IPS-15b (cell line): Measurements from ENCODE around the gene EIF3D.
"Not testable (repeated sequence)": the region's sequence is repeated elsewhere in the genome, so short reads cannot be mapped to it uniquely, and the experiment has no call there.

ENCODE experiments used
- H3K27me3 ChIP-seq: one replicate; pipeline ENCODE4 v1.6.1; 2013; ENCODE audit warnings: low read length; ENCODE audit not compliant: control insufficient read depth, insufficient read depth
- H3K36me3 ChIP-seq: one replicate; pipeline ENCODE4 v1.6.1; 2013; ENCODE audit warnings: low read length; ENCODE audit not compliant: control insufficient read depth, insufficient read depth
- H3K4me1 ChIP-seq: one replicate; pipeline ENCODE4 v1.6.1; 2013; ENCODE audit warnings: mild to moderate bottlenecking, low read length; ENCODE audit not compliant: control insufficient read depth, insufficient read depth
- H3K4me3 ChIP-seq: one replicate; pipeline ENCODE4 v1.5.1; 2013; ENCODE audit warnings: low read depth, low read length
- H3K9ac ChIP-seq: one replicate; pipeline ENCODE4 v1.6.1; 2013; ENCODE audit warnings: low read depth, mild to moderate bottlenecking, low read length
- H3K9me3 ChIP-seq: one replicate; pipeline ENCODE4 v1.6.1; 2013; ENCODE audit warnings: mild to moderate bottlenecking, low read length; ENCODE audit not compliant: control insufficient read depth, insufficient read depth

Gene EIF3D

DNA sequence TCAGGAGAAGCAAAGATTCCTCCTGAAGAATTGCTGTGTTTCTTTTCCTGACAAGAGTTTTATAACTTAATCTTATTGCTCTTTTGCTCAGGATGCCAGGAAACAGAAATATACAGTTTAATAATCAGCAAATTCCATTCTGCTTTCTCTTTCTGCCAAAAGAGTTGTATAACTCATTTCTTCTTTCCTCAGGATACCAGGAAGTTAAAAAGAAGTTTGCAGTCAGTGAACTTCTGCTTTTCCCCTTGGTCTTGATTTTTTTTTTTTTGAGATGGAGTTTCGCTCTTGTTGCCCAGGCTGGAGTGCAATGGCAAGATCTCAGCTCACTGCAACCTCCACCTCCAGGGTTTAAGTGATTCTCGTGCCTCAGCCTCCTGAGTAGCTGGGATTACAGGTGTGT lies 9.1 kb downstream of the EIF3D start:
- H3K4me1 ChIP-seq, H3K9me3 ChIP-seq, H3K27me3 ChIP-seq, H3K9ac ChIP-seq, H3K4me3 ChIP-seq: not testable (repeated sequence)
- peaks cover 81% of the 10 kb centered on the region for H3K36me3 ChIP-seq

DNA sequence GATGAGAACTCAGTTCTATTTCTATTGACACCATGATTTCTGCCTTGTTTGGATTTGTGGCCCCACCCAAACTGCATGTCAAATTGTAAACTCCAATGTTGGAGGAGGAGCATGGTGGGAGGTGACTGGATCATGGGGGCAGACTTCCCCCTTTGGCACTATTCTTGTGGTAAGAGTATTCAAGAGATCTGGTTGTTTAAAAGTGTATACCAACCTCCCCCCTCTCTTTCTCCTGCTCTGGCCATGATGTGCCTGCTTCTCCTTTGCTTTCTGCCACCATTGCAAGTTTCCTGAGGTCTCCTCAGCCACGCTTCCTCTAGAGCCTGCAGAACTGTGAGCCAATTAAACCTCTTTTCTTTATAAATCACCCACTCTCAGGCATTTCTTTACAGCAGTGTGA lies 14.2 kb downstream of the EIF3D start:
- Histone ChIP-seq H3K27me3 (no peaks in the 10 kb centered on the region), H3K4me3 (no peak overlapping the region), H3K4me1 (no peaks in the 10 kb centered on the region), H3K36me3 (peaks cover 79% of the 10 kb centered on the region), H3K9me3 (no peaks in the 10 kb centered on the region), H3K9ac (no peak overlapping the region)

DNA sequence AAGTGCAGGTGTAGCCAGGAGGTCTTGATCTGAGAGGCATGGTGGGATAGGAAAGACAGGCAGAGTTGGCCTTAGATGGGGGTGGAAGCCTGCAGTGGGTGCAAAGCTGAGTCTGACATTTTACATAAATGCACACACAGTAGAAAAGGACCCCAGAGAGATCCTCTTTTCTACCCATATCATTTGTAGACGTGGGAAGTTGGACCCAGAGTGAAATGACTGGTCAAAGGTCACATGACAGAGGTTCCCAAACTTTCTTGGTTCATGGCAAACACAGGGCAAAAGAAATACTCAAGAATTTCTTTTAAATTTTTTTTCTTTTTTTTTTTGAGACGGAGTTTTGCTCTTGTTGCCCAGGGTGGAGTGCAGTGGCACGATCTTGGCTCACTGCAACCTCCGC lies 16.0 kb downstream of the EIF3D start:
- H3K4me3 ChIP-seq, result no peak overlapping the region
- peaks cover 62% of the 10 kb centered on the region for H3K36me3 ChIP-seq
- no peaks in the 10 kb centered on the region for H3K27me3 ChIP-seq
- H3K4me1 ChIP-seq, result no peaks in the 10 kb centered on the region
- H3K9ac ChIP-seq, result no peak overlapping the region
- no peaks in the 10 kb centered on the region for H3K9me3 ChIP-seq

DNA sequence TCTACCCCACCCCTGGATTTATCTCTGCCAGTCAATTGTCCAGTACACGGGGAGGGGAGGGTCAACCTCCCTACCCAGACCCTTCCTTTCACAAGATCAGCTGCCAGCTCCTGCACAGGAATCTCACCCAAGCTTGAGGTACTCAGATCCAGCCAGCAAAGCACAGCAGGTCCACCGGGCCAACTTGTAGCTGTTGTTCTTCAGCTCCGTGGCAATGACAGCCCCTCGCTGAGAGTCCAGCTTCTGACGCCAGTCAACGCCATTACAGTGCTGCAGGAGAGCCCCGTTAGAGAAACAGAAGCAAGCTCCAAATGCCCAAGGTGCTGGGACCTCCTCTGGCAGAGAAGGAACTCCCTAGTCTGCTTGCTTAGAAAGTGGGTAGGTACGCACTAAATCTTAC lies 16.6 kb downstream of the EIF3D start:
- H3K9me3 ChIP-seq, result no peaks in the 10 kb centered on the region
- H3K9ac ChIP-seq, result no peak overlapping the region
- no peaks in the 10 kb centered on the region for H3K4me1 ChIP-seq
- H3K27me3 ChIP-seq, result peaks cover 3% of the 10 kb centered on the region
- no peak overlapping the region for H3K4me3 ChIP-seq
- H3K36me3 ChIP-seq, result peaks cover 56% of the 10 kb centered on the region

DNA sequence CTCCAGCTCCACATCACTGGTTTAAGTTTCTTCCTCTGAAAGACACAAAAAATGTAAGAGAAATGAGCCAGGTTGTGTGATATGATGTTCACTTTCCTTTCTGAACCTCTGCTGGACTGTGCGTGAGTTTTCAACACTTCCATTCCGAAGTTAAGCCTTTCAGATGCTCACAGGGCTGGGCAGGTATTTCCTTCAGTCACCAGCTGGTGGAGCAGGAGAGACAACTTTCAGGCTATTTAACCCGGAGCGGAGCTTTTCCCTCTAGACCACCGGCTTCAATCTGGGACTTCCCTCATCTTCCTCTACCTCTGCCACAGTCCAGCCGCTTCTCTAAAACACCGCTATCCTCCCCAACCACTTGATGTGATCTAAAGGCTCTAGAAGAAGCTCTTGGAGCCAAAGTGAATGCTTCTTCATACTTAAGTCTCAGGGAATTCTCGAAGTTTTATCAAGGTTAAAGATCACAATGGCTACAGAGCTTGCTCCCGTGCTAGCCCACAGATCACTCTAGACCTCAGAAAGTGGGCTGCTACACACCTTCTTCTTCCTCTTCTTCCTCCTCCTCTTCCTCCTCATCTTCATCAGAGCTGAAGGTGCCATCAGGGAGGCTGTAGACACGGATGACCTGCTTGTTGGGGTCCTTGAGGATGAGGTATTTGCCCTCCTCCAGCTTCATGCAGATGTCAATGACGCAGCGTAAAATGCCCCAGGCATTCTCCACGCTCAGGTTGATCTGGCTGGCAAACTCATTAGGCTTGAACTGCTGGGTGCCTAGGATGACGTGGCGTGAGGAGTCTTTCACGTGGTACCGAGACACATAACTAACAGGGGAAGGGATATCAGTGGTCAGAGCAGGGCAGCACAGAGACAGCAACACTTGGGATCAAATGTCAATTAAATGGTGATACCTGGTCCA lies 17.7 kb downstream of the EIF3D start:
- H3K27me3 ChIP-seq, result peaks cover 4% of the 10 kb centered on the region
- peaks cover 45% of the 10 kb centered on the region for H3K36me3 ChIP-seq
- no peak overlapping the region for H3K9ac ChIP-seq
- no peaks in the 10 kb centered on the region for H3K9me3 ChIP-seq
- no peaks in the 10 kb centered on the region for H3K4me1 ChIP-seq
- no peak overlapping the region for H3K4me3 ChIP-seq

DNA sequence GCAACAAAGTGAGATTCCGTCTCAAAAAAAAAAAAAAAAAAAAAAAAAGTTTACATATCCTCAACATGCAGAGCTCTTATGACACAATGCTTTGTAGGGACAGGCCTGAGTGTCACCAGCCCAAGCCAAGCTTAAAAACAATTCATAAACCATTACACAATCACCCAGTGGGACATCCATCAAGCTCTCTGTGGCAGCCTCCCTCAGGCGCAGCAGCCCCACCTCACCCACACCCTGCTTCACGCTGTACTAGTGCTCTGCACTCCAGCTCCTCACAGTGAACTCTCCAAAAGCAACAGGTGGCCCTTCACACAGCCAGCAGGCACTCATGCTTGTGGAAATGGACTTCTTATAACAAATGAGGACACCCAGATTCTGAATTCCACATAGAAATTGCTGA lies 18.6 kb downstream of the EIF3D start:
- H3K36me3 ChIP-seq, result peaks cover 41% of the 10 kb centered on the region
- H3K9ac ChIP-seq, result no peak overlapping the region
- H3K27me3 ChIP-seq, result peaks cover 4% of the 10 kb centered on the region
- no peaks in the 10 kb centered on the region for H3K4me1 ChIP-seq
- H3K4me3 ChIP-seq, result no peak overlapping the region
- H3K9me3 ChIP-seq, result no peaks in the 10 kb centered on the region

DNA sequence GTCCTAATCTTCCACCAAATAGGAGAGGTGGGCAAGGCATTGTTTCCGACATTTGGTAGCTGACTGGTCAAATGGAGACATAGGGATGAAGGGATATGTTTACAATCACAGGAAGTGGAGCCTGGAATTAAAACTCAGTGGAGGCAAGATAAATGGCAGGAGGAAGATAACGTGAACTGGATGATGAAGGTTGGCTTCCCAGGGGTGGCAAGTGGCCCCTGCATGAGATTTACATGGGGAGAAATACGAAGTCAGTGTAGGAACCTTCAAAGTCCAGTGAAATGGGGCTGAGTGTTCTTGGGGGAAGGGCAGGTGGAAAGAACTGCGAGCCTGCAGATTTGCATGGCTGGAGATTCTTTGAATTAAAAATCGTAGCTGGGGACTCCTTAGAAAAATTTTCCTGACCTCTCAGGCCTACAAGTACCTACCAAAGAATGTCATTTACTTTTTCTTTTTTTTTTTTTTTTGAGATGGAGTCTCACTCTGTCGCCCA lies 21.4 kb downstream of the EIF3D start:
- Histone ChIP-seq H3K27me3 (peaks cover 4% of the 10 kb centered on the region), H3K9ac (no peak overlapping the region), H3K36me3 (peaks cover 19% of the 10 kb centered on the region), H3K9me3 (no peaks in the 10 kb centered on the region), H3K4me3 (peak overlapping the region; percentile 38), H3K4me1 (no peaks in the 10 kb centered on the region)

DNA sequence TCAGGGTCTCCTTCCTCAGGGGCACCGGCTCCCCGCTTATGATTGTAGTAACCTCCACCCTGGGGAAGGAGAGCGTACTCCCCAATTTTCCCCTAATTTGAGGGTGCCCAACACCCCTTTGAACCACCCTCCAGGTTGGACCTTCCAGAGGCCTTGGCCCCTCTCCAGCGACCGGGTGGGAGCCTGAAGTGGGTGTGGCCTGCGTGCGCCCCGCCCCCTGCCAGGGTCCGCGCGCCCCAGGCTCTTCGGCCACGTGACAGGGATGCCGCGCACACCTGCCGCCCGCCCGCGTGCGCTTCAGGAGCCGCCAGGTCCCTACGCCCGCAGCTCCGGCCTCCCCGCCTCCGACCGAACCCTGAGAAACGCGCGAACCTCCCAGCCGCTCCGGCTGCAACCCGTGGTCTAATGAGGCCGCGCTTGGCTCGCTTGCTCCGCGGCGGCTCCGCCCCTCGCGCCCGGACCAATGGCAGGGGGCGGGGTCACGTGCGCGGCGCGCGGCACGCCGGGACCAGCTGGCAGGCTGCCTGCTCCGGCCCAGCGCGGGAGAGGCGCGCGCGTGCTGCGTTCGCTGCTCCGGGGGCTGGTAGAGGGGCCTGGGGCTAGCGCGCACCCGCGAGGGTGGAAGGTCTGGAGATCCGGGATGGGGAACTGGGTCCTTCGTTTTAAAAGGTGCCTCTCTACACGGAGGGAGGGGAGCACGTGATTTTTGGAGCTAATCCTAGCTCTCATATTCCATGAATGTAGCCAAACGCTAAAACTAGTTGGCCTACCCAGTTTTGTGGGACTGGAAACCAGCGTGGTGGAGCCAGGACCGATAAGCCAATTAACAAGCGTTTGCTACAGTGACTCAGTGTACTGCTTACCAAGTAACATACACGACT lies 22.1 kb downstream of the EIF3D start, which contains the start of gene FOXRED2:
TSS of gene FOXRED2 (minus strand) at position 404 of the 881 bp plus-strand sequence. CDS start 618 bp downstream, outside the sequence.
- Histone ChIP-seq H3K4me1 (no peaks in the 10 kb centered on the region), H3K9ac (no peak within 1 kb of the TSS), H3K9me3 (no peaks in the 10 kb centered on the region), H3K27me3 (peaks cover 4% of the 10 kb centered on the region), H3K4me3 (peak within 1 kb of the TSS; percentile 38), H3K36me3 (peaks cover 12% of the 10 kb centered on the region)

DNA sequence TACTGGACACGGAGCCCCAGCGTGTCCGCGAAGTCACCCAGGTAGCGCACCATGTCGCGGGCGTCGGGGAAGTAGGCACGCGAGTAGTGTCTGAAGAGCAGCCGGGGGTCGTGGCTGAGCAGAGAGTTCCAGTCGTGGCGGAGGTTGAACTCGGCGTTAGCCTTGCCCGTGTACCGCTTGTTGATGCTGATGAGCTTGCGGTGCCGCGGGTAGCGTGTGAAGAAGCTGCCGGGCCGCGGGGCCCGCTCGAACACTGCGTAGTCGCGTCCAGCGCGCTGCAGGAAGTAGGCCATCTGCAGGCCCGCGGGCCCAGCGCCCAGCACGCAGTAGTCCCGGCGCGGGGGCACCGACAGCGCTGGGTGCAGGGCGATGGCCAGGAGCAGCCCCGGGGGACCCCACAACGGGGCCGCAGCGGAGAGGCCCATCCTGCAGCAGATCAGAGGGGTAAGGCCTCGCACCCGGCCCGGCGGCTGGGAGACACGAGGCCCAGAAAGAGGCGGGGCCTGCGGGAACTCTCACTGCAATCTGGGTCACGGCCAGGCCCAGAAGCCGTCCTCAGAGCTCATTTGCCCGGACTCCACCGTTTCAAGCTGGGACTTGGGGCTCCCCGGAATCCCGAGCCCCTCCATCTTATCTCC lies 22.8 kb downstream of the EIF3D start:
- no peaks in the 10 kb centered on the region for H3K9me3 ChIP-seq
- H3K4me3 ChIP-seq, result peak overlapping the region; percentile 36
- peaks cover 4% of the 10 kb centered on the region for H3K27me3 ChIP-seq
- peaks cover 7% of the 10 kb centered on the region for H3K36me3 ChIP-seq
- no peaks in the 10 kb centered on the region for H3K4me1 ChIP-seq
- H3K9ac ChIP-seq, result no peak overlapping the region

DNA sequence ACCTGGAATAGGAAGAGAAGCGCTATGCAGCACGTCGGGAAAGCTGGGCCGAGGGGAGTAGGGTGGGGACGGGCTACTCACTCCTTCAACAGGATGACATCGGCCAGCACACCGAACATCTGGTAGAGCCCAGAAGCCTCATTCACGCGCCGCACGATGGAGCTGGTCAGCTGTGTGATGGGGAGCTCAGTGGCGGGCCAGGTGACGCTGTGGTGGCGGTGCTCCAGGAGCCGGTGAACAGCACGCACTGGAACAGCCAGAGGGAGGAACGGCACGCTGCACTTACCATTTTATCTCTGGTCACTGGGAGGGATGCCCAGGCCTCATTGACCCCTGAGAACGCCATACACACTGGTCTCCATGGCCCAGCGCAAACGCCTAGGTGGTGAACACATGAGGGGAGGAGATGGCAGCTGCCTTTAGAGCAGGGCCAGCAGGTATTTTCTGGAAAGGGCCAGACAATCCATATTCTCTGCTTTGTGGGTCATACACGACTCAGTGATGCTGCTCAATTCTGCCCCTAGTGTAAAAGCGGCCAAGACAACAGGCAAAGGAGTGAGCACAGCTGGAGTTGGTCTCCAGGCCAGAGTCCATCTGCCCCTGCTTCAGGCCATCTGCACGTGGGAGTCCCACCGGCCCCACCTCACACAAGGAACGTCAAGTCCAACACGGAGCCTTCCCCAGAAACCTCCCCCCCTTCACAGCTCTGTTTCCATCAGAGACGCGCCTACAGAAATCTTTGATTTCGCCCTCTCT lies 30.9 kb downstream of the EIF3D start:
- Histone ChIP-seq H3K9ac (no peak overlapping the region), H3K9me3 (no peaks in the 10 kb centered on the region), H3K4me3 (no peak overlapping the region), H3K27me3 (no peaks in the 10 kb centered on the region), H3K4me1 (no peaks in the 10 kb centered on the region), H3K36me3 (peaks cover 23% of the 10 kb centered on the region)

DNA sequence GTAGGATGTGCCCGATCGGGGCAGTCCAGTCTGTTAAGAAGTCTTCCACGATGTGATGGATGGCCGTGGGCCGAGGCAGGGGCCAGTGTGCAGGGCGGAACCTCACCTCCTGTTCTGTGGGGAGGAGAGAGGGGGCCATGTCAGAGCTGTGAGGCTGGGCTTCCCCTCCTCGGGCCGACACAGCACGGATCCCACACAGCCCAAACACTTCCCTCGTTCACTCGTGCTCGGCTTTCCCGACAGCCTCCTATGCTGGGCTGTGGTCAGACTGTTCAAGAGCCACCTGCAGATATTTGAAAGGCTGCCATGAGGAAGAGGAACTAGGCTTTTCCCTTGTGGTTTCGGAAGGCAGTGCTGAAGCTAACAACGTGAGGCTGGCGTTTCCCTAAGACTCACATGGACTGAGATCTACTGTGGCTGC lies 35.3 kb downstream of the EIF3D start:
- Histone ChIP-seq H3K4me1 (no peaks in the 10 kb centered on the region), H3K4me3 (no peak overlapping the region), H3K36me3 (peaks cover 40% of the 10 kb centered on the region), H3K9ac (no peak overlapping the region), H3K27me3 (no peaks in the 10 kb centered on the region), H3K9me3 (no peaks in the 10 kb centered on the region)
